ENCODE data around the gene PRICKLE2.

The PRICKLE2 gene

GRCh38 chr3:64151342-64151871, 73.9 kb downstream of the PRICKLE2 start (continued):
- TF ChIP-seq, protein P1, sequence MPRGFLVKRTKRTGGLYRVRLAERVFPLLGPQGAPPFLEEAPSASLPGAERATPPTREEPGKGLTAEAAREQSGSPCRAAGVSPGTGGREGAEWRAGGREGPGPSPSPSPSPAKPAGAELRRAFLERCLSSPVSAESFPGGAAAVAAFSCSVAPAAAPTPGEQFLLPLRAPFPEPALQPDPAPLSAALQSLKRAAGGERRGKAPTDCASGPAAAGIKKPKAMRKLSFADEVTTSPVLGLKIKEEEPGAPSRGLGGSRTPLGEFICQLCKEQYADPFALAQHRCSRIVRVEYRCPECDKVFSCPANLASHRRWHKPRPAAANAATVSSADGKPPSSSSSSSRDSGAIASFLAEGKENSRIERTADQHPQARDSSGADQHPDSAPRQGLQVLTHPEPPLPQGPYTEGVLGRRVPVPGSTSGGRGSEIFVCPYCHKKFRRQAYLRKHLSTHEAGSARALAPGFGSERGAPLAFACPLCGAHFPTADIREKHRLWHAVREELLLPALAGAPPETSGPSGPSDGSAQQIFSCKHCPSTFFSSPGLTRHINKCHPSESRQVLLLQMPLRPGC (tag by site-specific recombination; IDR thresholded peaks at IDR 0.05), result no peak

- Histone ChIP-seq H3K9me3 (ENCODE audit: control insufficient read depth, insufficient read depth, low read depth, low read length) (no peaks in the 10 kb centered on the region), H3K27ac (ENCODE audit: extremely low read depth, low read depth, low read length) (no peak overlapping the region), H3K4me3 (ENCODE audit: low read depth, low read length) (no peak overlapping the region), H3K36me3 (ENCODE audit: control insufficient read depth in 2 of 2, insufficient read depth in 1 of 2, low read length in 2 of 2) (peaks cover 0 to 27% of the 10 kb centered on the region in 2 experiments; a peak in 1 of 3 replicates), H3K4me1 (ENCODE audit: control insufficient read depth, insufficient read depth, low read length) (peaks cover 6% of the 10 kb centered on the region)
- TF ChIP-seq ZNF280D (tag by site-specific recombination; IDR thresholded peaks at IDR 0.05) (no peak), PRDM1 (tag by site-specific recombination; IDR thresholded peaks at IDR 0.05) (no peak), ZNF19 (tag by site-specific recombination; IDR thresholded peaks at IDR 0.05; ENCODE audit: low read depth) (no peak), ZNF114 (tag by site-specific recombination; IDR thresholded peaks at IDR 0.05) (no peak), ZNF629 (tag by site-specific recombination; IDR thresholded peaks at IDR 0.05) (no peak), ZNF624 (tag by site-specific recombination; IDR thresholded peaks at IDR 0.05) (no peak), ZBTB1 (tag by site-specific recombination; IDR thresholded peaks at IDR 0.05) (no peak)
- ChIA-PET POLR2A (no interaction called here), CTCF (no interaction called here)
Observed at GRCh38 chr3:64150623-64151207, 74.6 kb downstream of the PRICKLE2 start.

DNA sequence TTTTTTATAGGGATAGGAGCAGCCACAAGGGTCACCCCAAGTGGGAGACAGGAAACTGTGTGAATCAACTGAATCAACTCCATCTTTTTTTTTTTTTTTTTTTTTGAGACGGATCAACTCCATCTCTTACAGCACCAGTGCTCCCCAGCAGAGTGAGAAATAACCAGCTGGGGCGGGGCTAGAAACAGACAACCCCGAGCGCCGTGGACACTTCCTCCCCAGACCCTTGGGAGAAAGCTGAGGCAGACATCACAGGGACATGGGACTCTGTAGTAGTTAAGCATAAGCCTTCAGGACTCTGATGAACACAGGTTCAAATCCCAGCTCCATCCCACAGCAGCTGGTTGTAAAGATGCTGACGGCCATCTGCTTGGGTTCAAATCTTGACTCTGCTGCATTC, 75.4 kb downstream of the PRICKLE2 start:
- ChIA-PET POLR2A (no interaction called here), CTCF (interaction anchor here (0.6 to 0.7 kb wide), 3 partner anchors 12 to 213 kb away, joined by 3 read pairs; no protein-coding TSS in a partner anchor)
- Histone ChIP-seq H3K4me3 (ENCODE audit: low read depth, low read length) (no peak overlapping the region), H3K4me1 (ENCODE audit: control insufficient read depth, insufficient read depth, low read length) (peaks cover 6% of the 10 kb centered on the region), H3K36me3 (ENCODE audit: control insufficient read depth in 2 of 2, insufficient read depth in 1 of 2, low read length in 2 of 2) (peaks cover 0 to 27% of the 10 kb centered on the region in 2 experiments; a peak in 1 of 3 replicates), H3K9me3 (ENCODE audit: control insufficient read depth, insufficient read depth, low read depth, low read length) (no peaks in the 10 kb centered on the region), H3K27ac (ENCODE audit: extremely low read depth, low read depth, low read length) (no peak overlapping the region)
- no peak for TF ChIP-seq ZBTB8A (tag by site-specific recombination; IDR thresholded peaks at IDR 0.05)
- TF ChIP-seq TRIM28 (IDR thresholded peaks at IDR 0.05; ENCODE audit: borderline replicate concordance, low read length), result no peak
- TF ChIP-seq ZNF174 (tag by site-specific recombination; IDR thresholded peaks at IDR 0.05), result no peak
- TF ChIP-seq ZNF274 (IDR thresholded peaks at IDR 0.05; ENCODE audit: low read length), result no peak
- TF ChIP-seq ZNF274 (tag by site-specific recombination; IDR thresholded peaks at IDR 0.05; ENCODE audit: borderline replicate concordance), result no peak
- no peak for TF ChIP-seq ZNF140 (tag by site-specific recombination; IDR thresholded peaks at IDR 0.05)
- TF ChIP-seq SP3 (tag by site-specific recombination; IDR thresholded peaks at IDR 0.05), result no peak
- TF ChIP-seq ZNF404 (tag by site-specific recombination; IDR thresholded peaks at IDR 0.05), result no peak
- no peak for TF ChIP-seq ZNF426 (tag by site-specific recombination; IDR thresholded peaks at IDR 0.05)

All from HEK293 (cell line).